WERI-Rb-1 (cell line): ENCODE results near the gene SPCS1.
"Not testable (repeated sequence)": the region's sequence is repeated elsewhere in the genome, so short reads cannot be mapped to it uniquely, and the experiment has no call there.

Experiments used
- DNase-seq: peaks from one replicate; pipeline ENCODE4 v3.0.0-alpha.2; 2020
- H3K27ac ChIP-seq: fragments of 250-450 bp; sonication (Bioruptor Pico); 2 replicates; pipeline ENCODE4 v1.5.1; 2020; ENCODE audit warnings: mild to moderate bottlenecking, moderate library complexity
- H3K27me3 ChIP-seq: fragments of 250-450 bp; sonication (Bioruptor Pico); 2 replicates; pipeline ENCODE4 v1.5.1; 2021; ENCODE audit warnings: mild to moderate bottlenecking, low read depth, moderate library complexity; ENCODE audit not compliant: insufficient read depth, severe bottlenecking
- H3K36me3 ChIP-seq: fragments of 250-450 bp; sonication (Bioruptor Pico); 2 replicates; pipeline ENCODE4 v1.5.1; 2020; ENCODE audit warnings: mild to moderate bottlenecking, moderate library complexity
- H3K4me3 ChIP-seq: 2 replicates; pipeline ENCODE4 v1.5.1; 2011; ENCODE audit warnings: low read depth, mild to moderate bottlenecking, control low read depth, low read length
- H3K9me3 ChIP-seq: fragments of 250-450 bp; sonication (Bioruptor Pico); 2 replicates; pipeline ENCODE4 v1.5.1; 2021; ENCODE audit warnings: mild to moderate bottlenecking, moderate library complexity; ENCODE audit not compliant: severe bottlenecking
- CTCF ChIP-seq: IDR thresholded peaks from 2 replicates; pipeline ENCODE4 v1.5.1; 2011; ENCODE audit warnings: low read depth, mild to moderate bottlenecking, control low read depth, inconsistent platforms, low read length

The SPCS1 gene

GRCh38 chr3:52705688-52706686 is at the start of gene SPCS1, which contains the start of gene GLT8D1:
Gene SPCS1, plus strand, starts transcription at chr3:52706106. Its CDS starts 141 bp downstream, at chr3:52706247.
Gene GLT8D1, minus strand, starts transcription at chr3:52705791. Its CDS starts 5,331 bp downstream, at chr3:52700460.
- peaks cover 23% of the 10 kb centered on the region for H3K36me3 ChIP-seq
- DNase-seq: peak; percentile 81
- H3K27me3 ChIP-seq: no peaks in the 10 kb centered on the region
- H3K27ac ChIP-seq: peak within 1 kb of the TSS; percentile 90
- H3K4me3 ChIP-seq: peak within 1 kb of the TSS; percentile 97
- H3K9me3 ChIP-seq: no peaks in the 10 kb centered on the region
- no peak for TF ChIP-seq CTCF

GRCh38 chr3:52660046-52660445 is 45.9 kb upstream of the SPCS1 start:
- H3K36me3 ChIP-seq: peaks cover 82% of the 10 kb centered on the region

GRCh38 chr3:52663098-52663497 is 42.8 kb upstream of the SPCS1 start:
- Histone ChIP-seq H3K36me3 (peaks cover 68% of the 10 kb centered on the region), H3K4me3 (no peak overlapping the region), H3K9me3 (no peaks in the 10 kb centered on the region), H3K27ac (no peak overlapping the region), H3K27me3 (no peaks in the 10 kb centered on the region)
- no peak for TF ChIP-seq CTCF
- DNase-seq: no peak

More at GRCh38 chr3:52660046-52660445, 45.9 kb upstream of the SPCS1 start:
- no peaks in the 10 kb centered on the region for H3K9me3 ChIP-seq
- no peak for DNase-seq
- no peak for TF ChIP-seq CTCF
- H3K4me3 ChIP-seq: no peak overlapping the region
- H3K27me3 ChIP-seq: no peaks in the 10 kb centered on the region
- no peak overlapping the region for H3K27ac ChIP-seq

- Histone ChIP-seq H3K27ac (no peak overlapping the region), H3K4me3 (no peak overlapping the region), H3K36me3 (peaks cover 75% of the 10 kb centered on the region), H3K27me3 (no peaks in the 10 kb centered on the region), H3K9me3 (no peaks in the 10 kb centered on the region)
- DNase-seq: no peak
- TF ChIP-seq CTCF: no peak
Observed at GRCh38 chr3:52670621-52671521, 35.0 kb upstream of the SPCS1 start.

GRCh38 chr3:52671676-52672075 is 34.2 kb upstream of the SPCS1 start:
- Histone ChIP-seq H3K27ac (no peak overlapping the region), H3K4me3 (no peak overlapping the region), H3K27me3 (no peaks in the 10 kb centered on the region), H3K36me3 (peaks cover 76% of the 10 kb centered on the region), H3K9me3 (no peaks in the 10 kb centered on the region)
- TF ChIP-seq CTCF: no peak
- DNase-seq: no peak

GRCh38 chr3:52676201-52676600 is 29.7 kb upstream of the SPCS1 start:
- H3K27ac ChIP-seq, H3K9me3 ChIP-seq, H3K27me3 ChIP-seq, DNase-seq, H3K4me3 ChIP-seq: not testable (repeated sequence)
- peaks cover 81% of the 10 kb centered on the region for H3K36me3 ChIP-seq
